ENCODE results near the gene ZNF384.

- TF ChIP-seq ZNF433 (tag by site-specific recombination; IDR thresholded peaks at IDR 0.05; ENCODE audit: low read depth) (no peak), ELK4 (IDR thresholded peaks at IDR 0.05; ENCODE audit: borderline replicate concordance, low read depth, low read length) (no peak), ZNF76 (tag by site-specific recombination; IDR thresholded peaks at IDR 0.05; ENCODE audit: borderline replicate concordance, low read depth) (no peak), ZNF121 (tag by site-specific recombination; IDR thresholded peaks at IDR 0.05) (no peak), ZNF239 (tag by site-specific recombination; IDR thresholded peaks at IDR 0.05) (no peak), CTCF (tag by site-specific recombination; IDR thresholded peaks at IDR 0.05) (no peak), ZNF785 (tag by site-specific recombination; IDR thresholded peaks at IDR 0.05) (no peak)
Measured at GRCh38 chr12:6696690-6697583, 7.8 kb upstream of the ZNF384 start.
